B cell (primary cell): ENCODE results near the gene CDK18. TPM values are rescaled to one million over a fixed set of nuclear protein-coding genes. Genes with fewer than 3 reads are reported as not detected.

Source experiments
- ATAC-seq: fragments of 200-7000 bp; cut with Tn5 transposase; one replicate; pipeline ENCODE4 v1.10.0; 2021; ENCODE audit warnings: low read depth, mild to moderate bottlenecking, moderate number of reproducible peaks, moderate library complexity
- CTCF ChIA-PET: fragments of 350-600 bp; sonication (Branson Sonifier 250); formaldehyde crosslinking; loops from one replicate; lab custom pipeline; 2021; ENCODE audit warnings: antibody characterized with exemption, inconsistent platforms; lab: Charles Lee
- POLR2A ChIA-PET: fragments of 350-600 bp; sonication (Branson Sonifier 250); formaldehyde crosslinking; loops from one replicate; lab custom pipeline; 2021; ENCODE audit warnings: antibody characterized with exemption; lab: Charles Lee
- DNase-seq: peaks from one replicate; pipeline ENCODE4 v3.0.0; 2013
- H2AFZ ChIP-seq: 2 replicates; pipeline ENCODE4 v1.6.1; 2012; ENCODE audit warnings: mild to moderate bottlenecking, low read depth, low read length; ENCODE audit not compliant: insufficient read depth, poor library complexity, severe bottlenecking
- H3K27ac ChIP-seq, 2 donors: 1 replicate in 1 of 2; 2 replicates in 1 of 2; pipeline ENCODE4 v1.5.1; 2012 to 2013; ENCODE audit warnings: low read length in 2 of 2, mild to moderate bottlenecking in 2 of 2, moderate library complexity in 1 of 2
- H3K27me3 ChIP-seq, 4 experiments: fragments of 200-600 bp in 1 of 4; sonication (generic) in 1 of 4; replicated peaks in 1 of 4; 1 replicate in 2 of 4; 2 replicates in 2 of 4; pipeline versions ENCODE4 v1.6.1 to v1.7.0; 2013 to 2016; ENCODE audit warnings: low read length in 3 of 4, mild to moderate bottlenecking in 2 of 4, mixed read lengths in 1 of 4, moderate library complexity in 1 of 4; ENCODE audit not compliant: insufficient read depth in 4 of 4, control insufficient read depth in 3 of 4; ENCODE audit errors: control extremely low read depth in 1 of 4
- H3K36me3 ChIP-seq, 2 experiments: replicated peaks in 1 of 2; 1 replicate in 1 of 2; 2 replicates in 1 of 2; pipeline versions ENCODE4 v1.6.1 to v1.7.1; 2013; ENCODE audit warnings: low read length in 1 of 2; ENCODE audit not compliant: insufficient read depth in 2 of 2, control insufficient read depth in 1 of 2; ENCODE audit errors: control extremely low read depth in 1 of 2, extremely low read depth in 1 of 2
- H3K4me1 ChIP-seq, 2 donors: fragments of 200-600 bp in 1 of 2; sonication (generic) in 1 of 2; 1 replicate in 1 of 2; 2 replicates in 1 of 2; pipeline versions ENCODE4 v1.5.1 to v1.6.1; 2013 to 2017; ENCODE audit warnings: low read length in 2 of 2; ENCODE audit not compliant: control insufficient read depth in 2 of 2, insufficient read depth in 2 of 2
- H3K4me2 ChIP-seq: replicated peaks from 2 replicates; pipeline ENCODE3; 2012; ENCODE audit warnings: mild to moderate bottlenecking, low read depth, low read length; ENCODE audit not compliant: poor library complexity, severe bottlenecking
- H3K4me3 ChIP-seq, 5 experiments: fragments of 200-600 bp in 1 of 5; sonication (generic) in 1 of 5; 1 replicate in 3 of 5; 2 replicates in 2 of 5; pipeline versions ENCODE4 v1.5.1 to v1.7.0; 2011 to 2016; ENCODE audit warnings: low read length in 4 of 5, mild to moderate bottlenecking in 4 of 5, low read depth in 2 of 5, control low read depth in 1 of 5, moderate library complexity in 1 of 5; ENCODE audit not compliant: insufficient read depth in 1 of 5; ENCODE audit errors: control extremely low read depth in 1 of 5, extremely low read depth in 1 of 5
- H3K79me2 ChIP-seq: fragments of 200-600 bp; sonication (generic); one replicate; pipeline ENCODE4 v1.6.0; 2016; ENCODE audit warnings: low read length; ENCODE audit not compliant: control insufficient read depth, insufficient read depth
- H3K9ac ChIP-seq: fragments of 200-600 bp; sonication (generic); 2 replicates; pipeline ENCODE4 v1.6.1; 2017; ENCODE audit warnings: mild to moderate bottlenecking, low read length, moderate library complexity
- H3K9me3 ChIP-seq, 3 donors: one replicate each; pipeline versions ENCODE4 v1.6.1 to v1.7.1; 2013; ENCODE audit warnings: low read length in 2 of 3; ENCODE audit not compliant: control insufficient read depth in 2 of 3, insufficient read depth in 1 of 3; ENCODE audit errors: control extremely low read depth in 1 of 3
- H4K20me1 ChIP-seq: 2 replicates; pipeline ENCODE4 v1.6.0; 2012; ENCODE audit warnings: mild to moderate bottlenecking, low read length; ENCODE audit not compliant: insufficient read depth, control insufficient read depth, poor library complexity, severe bottlenecking
- H3K27ac Mint-ChIP-seq: one replicate; pipeline ENCODE4 v1.8.0; 2021; ENCODE audit warnings: mixed read lengths
- H3K27me3 Mint-ChIP-seq: one replicate; pipeline ENCODE4 v1.8.0; 2021; ENCODE audit warnings: mixed read lengths
- H3K4me1 Mint-ChIP-seq: one replicate; pipeline ENCODE4 v1.8.0; 2021; ENCODE audit warnings: mixed read lengths
- H3K4me3 Mint-ChIP-seq: one replicate; pipeline ENCODE4 v1.8.0; 2021; ENCODE audit warnings: mixed read lengths
- H3K9me3 Mint-ChIP-seq: one replicate; pipeline ENCODE4 v1.8.0; 2022; ENCODE audit warnings: mixed read lengths; ENCODE audit not compliant: insufficient read depth
- EZH2 ChIP-seq: IDR thresholded peaks from 2 replicates; pipeline ENCODE4 v1.6.1; 2012; ENCODE audit warnings: borderline replicate concordance, low read depth, mild to moderate bottlenecking, moderate library complexity, low read length; ENCODE audit not compliant: insufficient read depth, poor library complexity, severe bottlenecking
- WGBS: methylation state at CpG from one replicate; pipeline ENCODE4 v1.1.5; 2013; ENCODE audit warnings: missing lambda C conversion rate; ENCODE audit not compliant: insufficient coverage; 5-methylcytosine and 5-hydroxymethylcytosine counted together
- intact Hi-C: fragments of 100-400 bp; cut with micrococcal nuclease; formaldehyde crosslinking; loops from one replicate; pipeline ENCODE4 v1.10.0; 2022
- polyA plus RNA-seq: library from polyadenylated mRNA; depleted of rRNA; stranded (reverse); fragments of >200 nt; gene quantifications from 2 replicates; pipeline ENCODE4 v1.2.3, GENCODE V29; 2012
- total RNA-seq, 2 donors: library from RNA; stranded (reverse); fragments of 120-200 nt in 1 of 2; gene quantifications; 1 replicate in 1 of 2; 2 replicates in 1 of 2; pipeline versions ENCODE4 v1.2.3 to v1.2.4, GENCODE V29; 2013 to 2022
- TF ChIP-seq, protein P1 (sequence below): fragments of 200-600 bp; IDR thresholded peaks from one replicate; pipeline ENCODE4 v1.8.0; 2022; ENCODE audit warnings: antibody characterized with exemption, mild to moderate bottlenecking

Gene CDK18
- total and polyA plus RNA-seq, 2 donors (not counting 1 experiment from before 2014, with no cell fraction given): 3.8 to 4.7 TPM

DNA sequence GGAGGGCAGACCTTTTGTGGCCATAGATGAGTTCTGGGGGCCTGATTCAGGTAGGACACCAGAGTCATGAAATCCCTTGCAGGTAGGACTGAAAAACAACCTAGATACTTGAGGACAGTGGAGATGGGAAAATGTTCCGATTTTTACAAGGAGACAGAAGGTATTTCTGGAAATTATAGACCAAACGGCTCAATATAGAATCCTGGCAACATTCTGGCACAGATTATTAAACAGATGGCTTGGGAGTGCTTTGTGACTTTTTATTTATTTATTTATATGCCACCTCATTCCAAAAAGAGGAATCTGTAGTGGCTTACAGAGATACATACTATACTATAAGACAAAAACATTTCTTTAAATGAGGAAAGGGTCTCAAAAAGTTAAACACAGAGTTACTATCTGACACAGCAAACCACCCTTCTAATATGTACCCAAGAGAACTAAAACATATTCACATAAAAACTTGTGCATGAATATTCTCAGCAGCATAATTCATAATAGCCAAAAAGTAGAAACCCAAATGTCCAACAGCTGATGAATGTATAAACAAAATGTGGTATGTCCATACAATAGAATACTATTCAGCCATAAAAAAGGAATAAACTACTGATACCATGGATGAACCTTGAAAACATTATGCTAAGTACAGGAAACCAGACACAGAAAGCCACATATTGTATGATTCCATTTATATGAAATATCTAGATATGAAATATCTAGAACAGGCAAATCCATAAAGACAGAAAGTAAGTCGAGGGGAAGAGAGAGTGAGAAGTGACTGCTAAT, 49.8 kb downstream of the CDK18 start:
- H3K9me3 Mint-ChIP-seq: peaks cover 8% of the 10 kb centered on the region
- H3K4me1 Mint-ChIP-seq: no peaks in the 10 kb centered on the region
- peaks cover 3 to 9% (median 4%) of the 10 kb centered on the region in 3 donors for H3K9me3 ChIP-seq
- no peak for DNase-seq
- H2AFZ ChIP-seq: no peak overlapping the region
- H3K4me1 ChIP-seq: no peaks in the 10 kb centered on the region
- H3K9ac ChIP-seq: no peak overlapping the region
- H3K4me3 ChIP-seq: no peak overlapping the region
- TF ChIP-seq, protein P1, sequence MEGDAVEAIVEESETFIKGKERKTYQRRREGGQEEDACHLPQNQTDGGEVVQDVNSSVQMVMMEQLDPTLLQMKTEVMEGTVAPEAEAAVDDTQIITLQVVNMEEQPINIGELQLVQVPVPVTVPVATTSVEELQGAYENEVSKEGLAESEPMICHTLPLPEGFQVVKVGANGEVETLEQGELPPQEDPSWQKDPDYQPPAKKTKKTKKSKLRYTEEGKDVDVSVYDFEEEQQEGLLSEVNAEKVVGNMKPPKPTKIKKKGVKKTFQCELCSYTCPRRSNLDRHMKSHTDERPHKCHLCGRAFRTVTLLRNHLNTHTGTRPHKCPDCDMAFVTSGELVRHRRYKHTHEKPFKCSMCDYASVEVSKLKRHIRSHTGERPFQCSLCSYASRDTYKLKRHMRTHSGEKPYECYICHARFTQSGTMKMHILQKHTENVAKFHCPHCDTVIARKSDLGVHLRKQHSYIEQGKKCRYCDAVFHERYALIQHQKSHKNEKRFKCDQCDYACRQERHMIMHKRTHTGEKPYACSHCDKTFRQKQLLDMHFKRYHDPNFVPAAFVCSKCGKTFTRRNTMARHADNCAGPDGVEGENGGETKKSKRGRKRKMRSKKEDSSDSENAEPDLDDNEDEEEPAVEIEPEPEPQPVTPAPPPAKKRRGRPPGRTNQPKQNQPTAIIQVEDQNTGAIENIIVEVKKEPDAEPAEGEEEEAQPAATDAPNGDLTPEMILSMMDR: no peak
- no peak for TF ChIP-seq EZH2
- no peak for ATAC-seq
- H3K27me3 Mint-ChIP-seq: peaks cover 48% of the 10 kb centered on the region
- WGBS: no CpG with 5 or more reads among the region's 3 CpGs
- peaks cover 0 to 17% (median 7%) of the 10 kb centered on the region in 4 experiments for H3K27me3 ChIP-seq
- no peak overlapping the region for H3K4me3 Mint-ChIP-seq
- intact Hi-C loops: no loop called here
- H3K36me3 ChIP-seq: no peaks in the 10 kb centered on the region
- no peak overlapping the region for H3K27ac Mint-ChIP-seq
- no peaks in the 10 kb centered on the region for H4K20me1 ChIP-seq
- POLR2A ChIA-PET: no interaction called here
- no peak overlapping the region for H3K4me2 ChIP-seq
- H3K79me2 ChIP-seq: no peaks in the 10 kb centered on the region
- CTCF ChIA-PET: interaction anchor here (1.3 kb wide), 1 partner anchor 104 kb away, joined by 3 read pairs; no protein-coding TSS in a partner anchor
- H3K27ac ChIP-seq: no peak overlapping the region
